ENCODE results near the gene DDX11. TPM values are rescaled to one million over a fixed set of nuclear protein-coding genes. Genes with fewer than 3 reads are reported as not detected.
"Not testable (repeated sequence)": the region's sequence is repeated elsewhere in the genome, so short reads cannot be mapped to it uniquely, and the experiment has no call there.

Gene DDX11
- total and polyA plus RNA-seq, 4 donors, result 11.7 to 30.9 (median 21.5) TPM

DNA sequence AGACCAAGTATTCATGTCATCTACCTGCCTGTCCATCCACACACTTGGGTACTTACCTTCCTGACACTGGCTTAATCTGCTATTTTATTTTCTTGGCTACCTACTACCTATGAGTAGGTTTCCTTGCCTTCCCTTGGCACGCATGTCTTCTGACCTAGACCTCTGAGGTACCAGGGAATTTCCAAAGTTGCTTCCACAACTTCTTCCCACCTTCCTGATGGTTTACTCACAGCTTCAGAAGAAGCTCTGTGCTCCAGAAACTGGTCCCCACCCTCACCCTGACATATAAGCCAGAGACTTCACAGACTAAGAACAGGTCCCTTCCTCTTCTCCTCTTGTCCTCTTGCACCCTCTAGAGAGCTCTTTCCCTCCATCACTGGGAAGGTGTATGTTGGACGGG lies 35.7 kb upstream of the DDX11 start:
- H3K36me3 ChIP-seq (ENCODE audit: control insufficient read depth in 4 of 4, insufficient read depth in 4 of 4, low read length in 4 of 4), result no peaks in the 10 kb centered on the region
- no peak for ATAC-seq (ENCODE audit: insufficient read depth, low FRiP score)
- TF ChIP-seq, protein P1, sequence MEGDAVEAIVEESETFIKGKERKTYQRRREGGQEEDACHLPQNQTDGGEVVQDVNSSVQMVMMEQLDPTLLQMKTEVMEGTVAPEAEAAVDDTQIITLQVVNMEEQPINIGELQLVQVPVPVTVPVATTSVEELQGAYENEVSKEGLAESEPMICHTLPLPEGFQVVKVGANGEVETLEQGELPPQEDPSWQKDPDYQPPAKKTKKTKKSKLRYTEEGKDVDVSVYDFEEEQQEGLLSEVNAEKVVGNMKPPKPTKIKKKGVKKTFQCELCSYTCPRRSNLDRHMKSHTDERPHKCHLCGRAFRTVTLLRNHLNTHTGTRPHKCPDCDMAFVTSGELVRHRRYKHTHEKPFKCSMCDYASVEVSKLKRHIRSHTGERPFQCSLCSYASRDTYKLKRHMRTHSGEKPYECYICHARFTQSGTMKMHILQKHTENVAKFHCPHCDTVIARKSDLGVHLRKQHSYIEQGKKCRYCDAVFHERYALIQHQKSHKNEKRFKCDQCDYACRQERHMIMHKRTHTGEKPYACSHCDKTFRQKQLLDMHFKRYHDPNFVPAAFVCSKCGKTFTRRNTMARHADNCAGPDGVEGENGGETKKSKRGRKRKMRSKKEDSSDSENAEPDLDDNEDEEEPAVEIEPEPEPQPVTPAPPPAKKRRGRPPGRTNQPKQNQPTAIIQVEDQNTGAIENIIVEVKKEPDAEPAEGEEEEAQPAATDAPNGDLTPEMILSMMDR (IDR thresholded peaks at IDR 0.05; ENCODE audit: control extremely low read depth, extremely low read depth), result no peak

DNA sequence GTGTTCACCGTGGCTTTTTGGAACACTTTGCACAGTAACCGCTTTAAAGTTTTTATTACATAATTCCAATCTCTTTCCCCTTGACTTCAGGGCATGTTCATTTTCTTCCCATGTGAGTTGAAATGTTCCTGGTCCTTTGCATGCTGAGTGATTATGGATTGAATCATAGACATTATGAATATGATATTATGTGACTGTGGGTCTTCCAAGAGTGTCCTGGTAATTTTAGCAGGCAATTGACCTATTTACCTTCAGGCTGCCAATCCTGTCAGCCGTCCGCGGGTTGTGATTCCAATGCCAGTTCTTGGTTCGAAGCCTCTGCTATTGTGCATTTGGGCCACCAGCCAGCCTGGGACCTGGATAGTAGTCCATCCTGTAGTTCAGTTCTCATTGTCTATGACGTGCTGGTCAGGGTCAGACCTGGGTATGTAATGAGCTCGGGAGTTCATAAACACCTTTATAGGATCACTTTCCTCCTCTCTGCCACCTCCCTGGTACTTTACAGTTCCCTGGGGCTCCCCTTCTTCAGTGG lies 32.6 kb upstream of the DDX11 start:
- Histone ChIP-seq H3K27me3 (ENCODE audit: control insufficient read depth in 3 of 3, insufficient read depth in 3 of 3, low read length in 2 of 3) (no peaks in the 10 kb centered on the region), H3K9ac (ENCODE audit: insufficient read depth in 1 of 2, low read length in 2 of 2) (no peak overlapping the region), H3K4me1 (ENCODE audit: control insufficient read depth in 5 of 5, insufficient read depth in 5 of 5, low read length in 5 of 5) (peaks cover 0 to 4% (median 0%) of the 10 kb centered on the region in 5 donors), H3K27ac (ENCODE audit: low read depth in 1 of 2, low read length in 1 of 2) (no peak overlapping the region), H3K9me3 (ENCODE audit: control insufficient read depth in 4 of 4, insufficient read depth in 3 of 4, low read length in 3 of 4) (no peaks in the 10 kb centered on the region), H3K36me3 (ENCODE audit: control insufficient read depth in 4 of 4, insufficient read depth in 4 of 4, low read length in 4 of 4) (no peaks in the 10 kb centered on the region), H3K4me3 (no peak overlapping the region)
- TF ChIP-seq, protein P1 (IDR thresholded peaks at IDR 0.05; ENCODE audit: control extremely low read depth, extremely low read depth), result no peak
- DNase-seq, result no peak
- ATAC-seq (ENCODE audit: insufficient read depth, low FRiP score), result no peak
- WGBS, 2 donors, result 90 to 96% methylated on average over 8 of the region's 8 CpGs

More for the DNA sequence above, 35.7 kb upstream of the DDX11 start:
- 93 to 95% methylated on average over 2 of the region's 2 CpGs for WGBS, 2 donors
- H3K27me3 ChIP-seq (ENCODE audit: control insufficient read depth in 3 of 3, insufficient read depth in 3 of 3, low read length in 2 of 3), result no peaks in the 10 kb centered on the region
- H3K4me3 ChIP-seq, result no peak overlapping the region
- no peaks in the 10 kb centered on the region for H3K9me3 ChIP-seq (ENCODE audit: control insufficient read depth in 4 of 4, insufficient read depth in 3 of 4, low read length in 3 of 4)
- H3K27ac ChIP-seq (ENCODE audit: low read depth in 1 of 2, low read length in 1 of 2), result no peak overlapping the region
- H3K4me1 ChIP-seq (ENCODE audit: control insufficient read depth in 5 of 5, insufficient read depth in 5 of 5, low read length in 5 of 5), result peaks cover 0 to 4% (median 0%) of the 10 kb centered on the region in 5 donors
- no peak for DNase-seq
- no peak overlapping the region for H3K9ac ChIP-seq (ENCODE audit: insufficient read depth in 1 of 2, low read length in 2 of 2)

DNA sequence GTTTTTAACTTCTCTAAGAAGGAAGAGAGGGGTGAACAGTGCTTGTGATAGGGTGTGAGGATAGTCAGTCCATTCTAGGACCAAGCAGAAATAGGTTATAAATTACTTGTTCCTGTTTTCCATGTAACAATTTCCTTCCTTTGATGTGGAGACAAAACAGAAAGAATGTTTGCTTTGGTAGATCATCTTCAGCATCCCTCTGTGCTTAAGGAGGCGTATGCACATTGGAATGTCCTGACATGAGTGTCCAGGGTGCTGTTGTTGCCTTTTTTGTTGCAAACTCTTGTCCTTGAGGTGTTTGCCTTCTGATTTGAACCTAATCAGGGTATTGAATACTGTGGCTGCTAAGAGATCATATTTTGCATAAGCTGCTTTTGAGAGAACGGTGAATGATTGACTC lies 23.5 kb upstream of the DDX11 start:
- H3K4me1 ChIP-seq (ENCODE audit: control insufficient read depth in 5 of 5, insufficient read depth in 5 of 5, low read length in 5 of 5); H3K9me3 ChIP-seq (ENCODE audit: control insufficient read depth in 4 of 4, insufficient read depth in 3 of 4, low read length in 3 of 4); H3K4me3 ChIP-seq; ATAC-seq (ENCODE audit: insufficient read depth, low FRiP score); H3K36me3 ChIP-seq (ENCODE audit: control insufficient read depth in 4 of 4, insufficient read depth in 4 of 4, low read length in 4 of 4); H3K27ac ChIP-seq (ENCODE audit: low read depth in 1 of 2, low read length in 1 of 2); H3K9ac ChIP-seq (ENCODE audit: insufficient read depth in 1 of 2, low read length in 2 of 2); DNase-seq; H3K27me3 ChIP-seq (ENCODE audit: control insufficient read depth in 3 of 3, insufficient read depth in 3 of 3, low read length in 2 of 3): not testable (repeated sequence)
- WGBS, 2 donors, result 82 to 84% methylated on average over 2 of the region's 2 CpGs

DNA sequence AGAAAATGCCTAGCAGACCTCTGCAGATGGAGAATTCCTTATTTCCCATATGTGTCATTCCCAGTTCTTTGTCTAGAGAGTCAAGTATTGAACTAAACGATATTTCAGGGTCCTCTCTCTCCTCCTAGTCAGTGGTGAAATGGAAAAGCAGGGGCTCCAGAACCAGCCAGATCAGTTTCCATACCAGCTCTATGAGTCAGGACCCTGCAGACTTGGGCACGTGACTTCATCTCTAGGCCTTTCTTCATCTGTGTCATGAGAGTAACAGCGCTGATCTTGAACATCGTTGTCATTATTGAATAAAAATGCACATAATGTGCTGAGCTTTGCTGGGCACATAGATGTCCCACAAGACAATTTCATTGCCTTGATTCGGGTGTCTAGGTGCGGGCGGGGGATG lies 23.1 kb upstream of the DDX11 start:
- WGBS, 2 donors, result 95 to 96% methylated on average over 7 of the region's 7 CpGs
- not testable (repeated sequence) for ATAC-seq (ENCODE audit: insufficient read depth, low FRiP score)

DNA sequence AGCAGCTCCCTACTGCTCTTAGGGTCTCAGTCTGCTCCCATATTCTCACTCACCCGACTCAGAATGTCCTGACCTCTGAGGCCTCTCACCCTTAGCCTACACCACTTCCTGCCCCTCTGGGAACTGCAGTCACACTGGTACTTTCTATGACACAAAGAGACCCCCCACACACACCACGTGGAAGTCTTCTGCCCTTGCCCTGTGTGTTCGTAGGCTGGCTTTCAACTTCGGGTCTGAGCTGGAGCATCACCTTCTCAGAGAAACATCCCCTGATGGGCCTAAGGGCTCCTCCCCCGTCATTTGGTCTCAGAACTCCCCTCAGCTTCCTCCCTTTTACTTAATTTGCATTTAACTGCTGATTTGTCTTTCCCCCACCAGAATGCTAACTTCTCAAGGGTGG lies 22.0 kb upstream of the DDX11 start:
- not testable (repeated sequence) for H3K27ac ChIP-seq (ENCODE audit: low read depth in 1 of 2, low read length in 1 of 2); H3K4me3 ChIP-seq; H3K9me3 ChIP-seq (ENCODE audit: control insufficient read depth in 4 of 4, insufficient read depth in 3 of 4, low read length in 3 of 4); H3K9ac ChIP-seq (ENCODE audit: insufficient read depth in 1 of 2, low read length in 2 of 2); H3K4me1 ChIP-seq (ENCODE audit: control insufficient read depth in 5 of 5, insufficient read depth in 5 of 5, low read length in 5 of 5); H3K27me3 ChIP-seq (ENCODE audit: control insufficient read depth in 3 of 3, insufficient read depth in 3 of 3, low read length in 2 of 3); DNase-seq; ATAC-seq (ENCODE audit: insufficient read depth, low FRiP score); H3K36me3 ChIP-seq (ENCODE audit: control insufficient read depth in 4 of 4, insufficient read depth in 4 of 4, low read length in 4 of 4)
- WGBS, 2 donors, result 69 to 73% methylated on average over 5 of the region's 5 CpGs

More for the DNA sequence above, 23.1 kb upstream of the DDX11 start:
- not testable (repeated sequence) for H3K4me3 ChIP-seq; H3K27ac ChIP-seq (ENCODE audit: low read depth in 1 of 2, low read length in 1 of 2); H3K9me3 ChIP-seq (ENCODE audit: control insufficient read depth in 4 of 4, insufficient read depth in 3 of 4, low read length in 3 of 4); H3K36me3 ChIP-seq (ENCODE audit: control insufficient read depth in 4 of 4, insufficient read depth in 4 of 4, low read length in 4 of 4); H3K4me1 ChIP-seq (ENCODE audit: control insufficient read depth in 5 of 5, insufficient read depth in 5 of 5, low read length in 5 of 5); DNase-seq; H3K27me3 ChIP-seq (ENCODE audit: control insufficient read depth in 3 of 3, insufficient read depth in 3 of 3, low read length in 2 of 3); H3K9ac ChIP-seq (ENCODE audit: insufficient read depth in 1 of 2, low read length in 2 of 2)

DNA sequence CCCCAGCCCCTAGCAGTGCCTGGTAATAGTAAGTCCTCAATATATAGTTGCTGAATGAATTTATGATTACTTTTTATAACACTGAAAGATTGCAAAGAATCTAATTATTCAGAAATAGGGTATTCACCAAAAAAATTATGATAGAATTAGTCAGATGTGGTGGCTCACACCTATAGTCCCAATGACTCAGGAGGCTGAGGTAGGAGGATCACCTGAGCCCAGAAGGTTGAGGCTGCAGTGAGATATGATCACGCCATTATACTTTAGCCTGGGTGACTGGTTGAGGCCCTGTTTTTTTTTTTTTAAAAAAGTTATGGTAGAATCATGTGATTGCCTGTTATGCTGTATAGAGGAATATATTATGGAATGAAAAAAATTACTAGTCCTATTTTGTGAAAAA lies 21.5 kb upstream of the DDX11 start:
- DNase-seq; H3K4me3 ChIP-seq; H3K36me3 ChIP-seq (ENCODE audit: control insufficient read depth in 4 of 4, insufficient read depth in 4 of 4, low read length in 4 of 4); H3K9ac ChIP-seq (ENCODE audit: insufficient read depth in 1 of 2, low read length in 2 of 2); H3K27me3 ChIP-seq (ENCODE audit: control insufficient read depth in 3 of 3, insufficient read depth in 3 of 3, low read length in 2 of 3); H3K9me3 ChIP-seq (ENCODE audit: control insufficient read depth in 4 of 4, insufficient read depth in 3 of 4, low read length in 3 of 4); H3K4me1 ChIP-seq (ENCODE audit: control insufficient read depth in 5 of 5, insufficient read depth in 5 of 5, low read length in 5 of 5); H3K27ac ChIP-seq (ENCODE audit: low read depth in 1 of 2, low read length in 1 of 2); ATAC-seq (ENCODE audit: insufficient read depth, low FRiP score): not testable (repeated sequence)
- WGBS, 2 donors, result 87 to 96% methylated on average over 1 of the region's 1 CpG

DNA sequence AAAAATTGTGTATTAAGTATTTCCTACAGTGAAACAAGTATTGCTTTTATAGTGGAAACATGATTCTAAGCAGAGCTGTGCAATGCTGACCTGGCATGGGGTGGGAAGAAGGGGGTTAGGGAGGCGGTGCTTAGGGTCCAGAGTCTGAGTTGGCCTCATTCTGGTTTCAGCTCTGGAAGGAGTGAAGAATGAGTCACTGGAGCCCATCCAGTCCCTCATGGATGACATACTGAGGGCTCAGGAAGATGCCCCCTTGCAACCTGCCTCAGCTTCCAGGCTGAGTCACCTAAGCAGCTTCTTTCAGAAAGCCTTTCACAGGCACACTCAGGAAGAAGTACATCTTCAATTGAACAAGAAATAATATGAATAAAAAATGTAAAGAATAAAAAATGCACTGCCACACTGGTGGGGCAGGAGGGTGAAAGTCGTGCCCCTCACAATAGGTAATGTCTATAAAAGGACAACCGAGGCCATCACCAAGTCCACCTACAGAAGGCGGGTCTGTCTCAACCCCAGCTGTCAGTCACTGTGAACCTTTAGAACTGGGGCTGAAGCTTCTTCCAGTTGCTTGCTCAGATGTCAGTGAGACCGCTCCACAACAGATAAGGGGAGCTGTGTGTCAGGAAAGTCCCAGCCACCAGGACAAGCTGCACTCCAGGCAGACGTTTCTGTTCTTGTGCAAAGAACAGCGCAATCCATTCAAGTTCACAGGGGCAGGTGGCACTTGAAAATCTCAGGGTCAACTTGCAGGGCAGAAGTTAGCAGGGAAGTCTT lies 20.8 kb upstream of the DDX11 start:
- H3K9ac ChIP-seq (ENCODE audit: insufficient read depth in 1 of 2, low read length in 2 of 2); H3K36me3 ChIP-seq (ENCODE audit: control insufficient read depth in 4 of 4, insufficient read depth in 4 of 4, low read length in 4 of 4); H3K4me3 ChIP-seq; H3K27me3 ChIP-seq (ENCODE audit: control insufficient read depth in 3 of 3, insufficient read depth in 3 of 3, low read length in 2 of 3); ATAC-seq (ENCODE audit: insufficient read depth, low FRiP score); H3K9me3 ChIP-seq (ENCODE audit: control insufficient read depth in 4 of 4, insufficient read depth in 3 of 4, low read length in 3 of 4); DNase-seq; H3K4me1 ChIP-seq (ENCODE audit: control insufficient read depth in 5 of 5, insufficient read depth in 5 of 5, low read length in 5 of 5); H3K27ac ChIP-seq (ENCODE audit: low read depth in 1 of 2, low read length in 1 of 2): not testable (repeated sequence)
- WGBS, 2 donors, result 84 to 89% methylated on average over 7 of the region's 7 CpGs

Measured in lung (tissue), 12 donors.